ENCODE results near the gene NEAT1.

NEAT1 gene

DNA sequence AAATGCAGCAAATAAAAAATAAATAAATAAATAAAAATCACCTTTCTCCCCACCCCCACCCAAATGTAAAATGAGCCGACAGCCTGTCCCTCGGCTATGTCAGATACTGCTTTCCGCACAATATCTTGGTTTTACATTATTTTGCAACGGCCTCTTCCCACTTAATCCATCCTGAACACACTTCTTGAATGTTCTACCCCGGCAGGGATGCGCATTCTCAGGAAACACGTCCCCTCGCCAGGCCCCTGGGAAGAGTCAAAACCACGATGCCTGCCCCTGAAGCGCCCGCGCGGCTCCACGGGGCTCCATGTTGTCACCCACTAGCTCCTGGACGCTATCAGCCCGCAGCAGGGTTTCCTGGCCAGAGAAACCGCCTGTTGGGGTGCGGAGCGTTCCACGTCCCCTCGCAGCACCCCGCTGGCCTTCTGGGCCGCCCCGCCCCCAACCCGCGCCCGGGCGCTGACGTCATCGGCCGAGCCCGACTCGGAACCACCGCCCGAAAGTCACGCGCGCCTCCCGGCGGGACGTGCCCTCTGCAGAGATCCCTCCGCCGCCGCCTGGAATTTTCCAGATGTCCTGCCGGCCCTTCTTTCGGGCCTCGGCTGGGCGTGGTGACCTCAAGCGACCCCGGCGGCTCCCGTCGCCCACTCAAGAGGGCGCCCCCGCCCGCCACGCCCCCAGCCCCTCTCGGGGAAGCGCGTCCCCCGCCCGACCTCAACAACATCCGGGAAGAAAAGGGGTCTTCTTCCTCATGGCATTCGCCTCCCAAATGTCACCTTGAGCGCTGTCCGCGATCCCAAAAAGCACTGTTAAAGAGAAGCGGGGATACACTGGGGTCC lies 585 bp upstream of the NEAT1 start:
- peak overlapping the region; percentile 76 for H3K4me3 ChIP-seq (ENCODE audit: low read depth, low read length)

GRCh38 chr11:65423516-65424204 lies 1.1 kb downstream of the NEAT1 start:
- peak; percentile 30 for TF ChIP-seq POLR2A (IDR thresholded peaks at IDR 0.05; ENCODE audit: extremely low read depth, insufficient read length)
- TF ChIP-seq, protein P1, sequence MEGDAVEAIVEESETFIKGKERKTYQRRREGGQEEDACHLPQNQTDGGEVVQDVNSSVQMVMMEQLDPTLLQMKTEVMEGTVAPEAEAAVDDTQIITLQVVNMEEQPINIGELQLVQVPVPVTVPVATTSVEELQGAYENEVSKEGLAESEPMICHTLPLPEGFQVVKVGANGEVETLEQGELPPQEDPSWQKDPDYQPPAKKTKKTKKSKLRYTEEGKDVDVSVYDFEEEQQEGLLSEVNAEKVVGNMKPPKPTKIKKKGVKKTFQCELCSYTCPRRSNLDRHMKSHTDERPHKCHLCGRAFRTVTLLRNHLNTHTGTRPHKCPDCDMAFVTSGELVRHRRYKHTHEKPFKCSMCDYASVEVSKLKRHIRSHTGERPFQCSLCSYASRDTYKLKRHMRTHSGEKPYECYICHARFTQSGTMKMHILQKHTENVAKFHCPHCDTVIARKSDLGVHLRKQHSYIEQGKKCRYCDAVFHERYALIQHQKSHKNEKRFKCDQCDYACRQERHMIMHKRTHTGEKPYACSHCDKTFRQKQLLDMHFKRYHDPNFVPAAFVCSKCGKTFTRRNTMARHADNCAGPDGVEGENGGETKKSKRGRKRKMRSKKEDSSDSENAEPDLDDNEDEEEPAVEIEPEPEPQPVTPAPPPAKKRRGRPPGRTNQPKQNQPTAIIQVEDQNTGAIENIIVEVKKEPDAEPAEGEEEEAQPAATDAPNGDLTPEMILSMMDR (IDR thresholded peaks at IDR 0.05; ENCODE audit: low read depth, low read length) = no peak
- TF ChIP-seq MYC (IDR thresholded peaks at IDR 0.05; ENCODE audit: low read depth, low read length) = no peak
- peak; percentile 20; the same call in 1 of the 2 replicates for TF ChIP-seq MAX (IDR thresholded peaks at IDR 0.05; ENCODE audit: low read depth, low read length)
- DNase-seq (ENCODE audit: low read depth) = peak; percentile 46

More for the DNA sequence above, 585 bp upstream of the NEAT1 start:
- TF ChIP-seq MYC (IDR thresholded peaks at IDR 0.05; ENCODE audit: low read depth, low read length) (peak; percentile 70; the same call in 1 of the 2 replicates), MAX (IDR thresholded peaks at IDR 0.05; ENCODE audit: low read depth, low read length) (peak; percentile 70; the same call in 1 of the 2 replicates)
- TF ChIP-seq, protein P1 (IDR thresholded peaks at IDR 0.05; ENCODE audit: low read depth, low read length) = no peak
- peak; percentile 95 for DNase-seq (ENCODE audit: low read depth)

DNA sequence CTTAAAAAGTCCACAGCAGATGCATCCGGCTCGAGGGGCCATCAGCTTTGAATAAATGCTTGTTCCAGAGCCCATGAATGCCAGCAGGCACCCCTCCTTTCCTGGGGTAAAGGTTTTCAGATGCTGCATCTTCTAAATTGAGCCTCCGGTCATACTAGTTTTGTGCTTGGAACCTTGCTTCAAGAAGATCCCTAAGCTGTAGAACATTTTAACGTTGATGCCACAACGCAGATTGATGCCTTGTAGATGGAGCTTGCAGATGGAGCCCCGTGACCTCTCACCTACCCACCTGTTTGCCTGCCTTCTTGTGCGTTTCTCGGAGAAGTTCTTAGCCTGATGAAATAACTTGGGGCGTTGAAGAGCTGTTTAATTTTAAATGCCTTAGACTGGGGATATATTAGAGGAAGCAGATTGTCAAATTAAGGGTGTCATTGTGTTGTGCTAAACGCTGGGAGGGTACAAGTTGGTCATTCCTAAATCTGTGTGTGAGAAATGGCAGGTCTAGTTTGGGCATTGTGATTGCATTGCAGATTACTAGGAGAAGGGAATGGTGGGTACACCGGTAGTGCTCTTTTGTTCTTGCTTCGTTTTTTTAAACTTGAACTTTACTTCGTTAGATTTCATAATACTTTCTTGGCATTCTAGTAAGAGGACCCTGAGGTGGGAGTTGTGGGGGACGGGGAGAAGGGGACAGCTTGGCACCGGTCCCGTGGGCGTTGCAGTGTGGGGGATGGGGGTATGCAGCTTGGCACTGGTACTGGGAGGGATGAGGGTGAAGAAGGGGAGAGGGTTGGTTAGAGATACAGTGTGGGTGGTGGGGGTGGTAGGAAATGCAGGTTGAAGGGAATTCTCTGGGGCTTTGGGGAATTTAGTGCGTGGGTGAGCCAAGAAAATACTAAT lies 1.9 kb downstream of the NEAT1 start:
- TF ChIP-seq MYC (IDR thresholded peaks at IDR 0.05; ENCODE audit: low read depth, low read length) = no peak
- TF ChIP-seq, protein P1 (IDR thresholded peaks at IDR 0.05; ENCODE audit: low read depth, low read length) = no peak
- peak; percentile 15 for TF ChIP-seq POLR2A (IDR thresholded peaks at IDR 0.05; ENCODE audit: extremely low read depth, insufficient read length)
- TF ChIP-seq MAX (IDR thresholded peaks at IDR 0.05; ENCODE audit: low read depth, low read length) = no peak
- DNase-seq (ENCODE audit: low read depth) = peak; percentile 53
- peak overlapping the region; percentile 76 for H3K4me3 ChIP-seq (ENCODE audit: low read depth, low read length)

More at GRCh38 chr11:65423516-65424204, 1.1 kb downstream of the NEAT1 start:
- peak overlapping the region; percentile 76 for H3K4me3 ChIP-seq (ENCODE audit: low read depth, low read length)

- DNase-seq (ENCODE audit: low read depth) = peak; percentile 90
- TF ChIP-seq POLR2A (IDR thresholded peaks at IDR 0.05; ENCODE audit: extremely low read depth, insufficient read length) (no peak), MAX (IDR thresholded peaks at IDR 0.05; ENCODE audit: low read depth, low read length) (peak; percentile 33; the same call in 1 of the 2 replicates)
- peak overlapping the region; percentile 76 for H3K4me3 ChIP-seq (ENCODE audit: low read depth, low read length)
These were observed 2.7 kb downstream of the NEAT1 start for GRCh38 chr11:65425105-65425970.

DNA sequence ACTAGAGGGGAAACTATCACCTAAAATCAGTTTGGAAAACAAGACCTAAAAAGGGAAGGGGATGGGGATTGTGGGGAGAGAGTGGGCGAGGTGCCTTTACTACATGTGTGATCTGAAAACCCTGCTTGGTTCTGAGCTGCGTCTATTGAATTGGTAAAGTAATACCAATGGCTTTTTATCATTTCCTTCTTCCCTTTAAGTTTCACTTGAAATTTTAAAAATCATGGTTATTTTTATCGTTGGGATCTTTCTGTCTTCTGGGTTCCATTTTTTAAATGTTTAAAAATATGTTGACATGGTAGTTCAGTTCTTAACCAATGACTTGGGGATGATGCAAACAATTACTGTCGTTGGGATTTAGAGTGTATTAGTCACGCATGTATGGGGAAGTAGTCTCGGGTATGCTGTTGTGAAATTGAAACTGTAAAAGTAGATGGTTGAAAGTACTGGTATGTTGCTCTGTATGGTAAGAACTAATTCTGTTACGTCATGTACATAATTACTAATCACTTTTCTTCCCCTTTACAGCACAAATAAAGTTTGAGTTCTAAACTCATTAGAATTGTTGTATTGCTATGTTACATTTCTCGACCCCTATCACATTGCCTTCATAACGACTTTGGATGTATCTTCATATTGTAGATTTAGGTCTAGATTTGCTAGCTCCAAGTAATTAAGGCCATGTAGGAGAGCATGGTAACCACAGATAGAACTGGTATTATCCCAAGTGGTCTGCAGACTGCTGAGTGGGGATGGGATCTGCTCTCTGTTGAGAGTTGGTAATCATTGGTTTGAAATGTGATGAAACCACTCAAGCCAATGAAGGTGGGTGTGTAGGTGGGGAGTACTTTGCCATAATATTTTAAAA lies 3.6 kb downstream of the NEAT1 start:
- peak; percentile 98 for DNase-seq (ENCODE audit: low read depth)
- H3K4me3 ChIP-seq (ENCODE audit: low read depth, low read length) = peak overlapping the region; percentile 76
- TF ChIP-seq, protein P1 (IDR thresholded peaks at IDR 0.05; ENCODE audit: low read depth, low read length) = no peak
- TF ChIP-seq POLR2A (IDR thresholded peaks at IDR 0.05; ENCODE audit: extremely low read depth, insufficient read length) = peak; percentile 17
- peak; percentile 37; the same call in 1 of the 2 replicates for TF ChIP-seq MAX (IDR thresholded peaks at IDR 0.05; ENCODE audit: low read depth, low read length)
- no peak for TF ChIP-seq MYC (IDR thresholded peaks at IDR 0.05; ENCODE audit: low read depth, low read length)

Data from NB4 (cell line).